ENCODE data around the gene RPA3.

DNA sequence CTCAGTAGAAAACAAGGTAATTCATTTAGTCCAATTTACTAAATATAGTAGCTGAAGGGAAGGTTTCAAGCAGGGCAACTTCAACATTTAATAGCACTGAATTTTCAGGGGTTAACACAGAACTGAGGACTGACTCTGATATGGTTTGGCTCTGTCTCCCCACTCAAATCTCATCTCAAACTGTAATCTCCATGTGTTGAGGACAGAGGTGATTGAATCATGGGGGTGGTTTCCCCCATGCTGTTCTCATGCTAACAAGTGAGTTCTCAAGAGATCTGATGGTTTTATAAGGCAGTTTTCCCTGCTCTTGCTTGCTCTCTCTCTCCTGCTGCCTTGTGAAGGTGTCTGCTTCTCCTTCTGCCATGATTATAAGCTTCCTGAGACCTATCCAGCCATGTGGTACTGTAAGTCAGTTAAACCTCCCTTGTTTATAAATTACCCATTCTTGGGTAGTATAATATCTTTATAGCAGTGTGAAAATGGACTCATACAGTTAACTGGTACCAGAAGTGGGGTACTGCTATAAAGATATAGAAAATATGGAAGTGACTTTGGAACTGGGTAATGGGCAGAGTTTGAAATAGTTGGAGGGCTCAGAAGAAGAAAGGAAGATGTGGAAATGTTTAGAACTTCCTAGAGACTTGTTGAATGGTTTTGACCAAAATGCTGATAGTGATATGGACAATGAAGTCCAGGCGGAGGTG, 87.6 kb downstream of the RPA3 start:
- no peak for TF ChIP-seq POLR2A (IDR thresholded peaks at IDR 0.05)
- TF ChIP-seq, protein P1, sequence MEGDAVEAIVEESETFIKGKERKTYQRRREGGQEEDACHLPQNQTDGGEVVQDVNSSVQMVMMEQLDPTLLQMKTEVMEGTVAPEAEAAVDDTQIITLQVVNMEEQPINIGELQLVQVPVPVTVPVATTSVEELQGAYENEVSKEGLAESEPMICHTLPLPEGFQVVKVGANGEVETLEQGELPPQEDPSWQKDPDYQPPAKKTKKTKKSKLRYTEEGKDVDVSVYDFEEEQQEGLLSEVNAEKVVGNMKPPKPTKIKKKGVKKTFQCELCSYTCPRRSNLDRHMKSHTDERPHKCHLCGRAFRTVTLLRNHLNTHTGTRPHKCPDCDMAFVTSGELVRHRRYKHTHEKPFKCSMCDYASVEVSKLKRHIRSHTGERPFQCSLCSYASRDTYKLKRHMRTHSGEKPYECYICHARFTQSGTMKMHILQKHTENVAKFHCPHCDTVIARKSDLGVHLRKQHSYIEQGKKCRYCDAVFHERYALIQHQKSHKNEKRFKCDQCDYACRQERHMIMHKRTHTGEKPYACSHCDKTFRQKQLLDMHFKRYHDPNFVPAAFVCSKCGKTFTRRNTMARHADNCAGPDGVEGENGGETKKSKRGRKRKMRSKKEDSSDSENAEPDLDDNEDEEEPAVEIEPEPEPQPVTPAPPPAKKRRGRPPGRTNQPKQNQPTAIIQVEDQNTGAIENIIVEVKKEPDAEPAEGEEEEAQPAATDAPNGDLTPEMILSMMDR (IDR thresholded peaks at IDR 0.05), result no peak
